Measurements from ENCODE around the gene CNTLN. TPM values are rescaled to one million over a fixed set of nuclear protein-coding genes. Genes with fewer than 3 reads are reported as not detected.

Gene CNTLN
- total RNA-seq, 1 experiment from 2014 or later, result 6.7 TPM

DNA sequence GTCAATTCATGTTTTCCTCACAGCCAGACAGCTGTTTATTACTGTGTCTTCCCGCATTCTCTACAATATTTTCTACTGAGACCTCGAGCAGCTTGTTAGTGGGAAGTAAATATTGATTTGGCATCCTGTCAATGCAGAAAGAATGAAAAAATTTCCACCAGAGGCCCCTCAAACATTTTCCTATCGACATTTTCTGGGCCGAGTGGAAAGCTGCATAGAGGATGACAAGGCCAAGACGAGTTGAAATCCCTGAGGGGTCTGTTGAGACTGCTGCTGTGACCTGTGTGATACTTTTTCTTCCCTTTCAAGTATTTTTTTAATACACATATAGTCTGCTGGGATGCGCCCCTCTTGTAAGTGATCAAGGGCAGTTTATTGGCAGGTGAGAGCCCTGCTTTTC lies 352.6 kb downstream of the CNTLN start:
- H3K4me3 Mint-ChIP-seq (ENCODE audit: unreplicated experiment), result no peak overlapping the region
- no peak overlapping the region for H3K27ac Mint-ChIP-seq (ENCODE audit: low read depth, unreplicated experiment)
- H3K4me1 Mint-ChIP-seq (ENCODE audit: insufficient read depth, unreplicated experiment), result no peaks in the 10 kb centered on the region
- no peaks in the 10 kb centered on the region for H3K36me3 Mint-ChIP-seq (ENCODE audit: insufficient read depth, unreplicated experiment)
- no TSS peak for BruUV-seq (replicated peaks)
- ChIA-PET CTCF (interaction anchor here (0.6 kb wide), 1 partner anchor 523 kb away, joined by 3 read pairs; no protein-coding TSS in a partner anchor), POLR2A (no interaction called here)
- H3K9me3 Mint-ChIP-seq (ENCODE audit: unreplicated experiment), result no peaks in the 10 kb centered on the region
- no peaks in the 10 kb centered on the region for H3K27me3 Mint-ChIP-seq (ENCODE audit: insufficient read depth, unreplicated experiment)
- no peak for DNase-seq (ENCODE audit: unreplicated experiment)
- TF ChIP-seq CTCF (IDR thresholded peaks at IDR 0.05; ENCODE audit: unreplicated experiment), result no peak
- intact Hi-C loops (cut with micrococcal nuclease), result no loop called here

DNA sequence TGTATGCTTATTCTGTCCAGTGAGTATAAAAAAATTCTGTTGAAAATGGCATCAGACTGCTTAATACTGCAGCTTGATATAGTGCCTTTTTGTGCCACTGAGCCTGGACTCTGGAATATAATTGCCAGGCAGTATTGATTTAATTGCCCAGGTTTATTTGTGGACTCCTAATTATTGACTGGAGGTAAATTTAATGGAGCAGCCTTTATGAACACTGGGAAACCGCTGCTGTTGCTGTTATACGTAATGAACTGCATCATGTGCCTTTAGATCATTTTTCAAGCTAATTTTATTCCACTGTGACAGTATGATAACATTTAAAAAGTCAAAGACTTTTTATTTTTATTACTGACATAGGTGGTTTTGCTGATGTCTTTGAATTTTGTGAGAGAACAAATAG lies 353.8 kb downstream of the CNTLN start:
- Mint-ChIP-seq H3K4me1 (ENCODE audit: insufficient read depth, unreplicated experiment) (no peaks in the 10 kb centered on the region), H3K36me3 (ENCODE audit: insufficient read depth, unreplicated experiment) (no peaks in the 10 kb centered on the region), H3K9me3 (ENCODE audit: unreplicated experiment) (no peaks in the 10 kb centered on the region), H3K27me3 (ENCODE audit: insufficient read depth, unreplicated experiment) (no peaks in the 10 kb centered on the region), H3K4me3 (ENCODE audit: unreplicated experiment) (no peak overlapping the region), H3K27ac (ENCODE audit: low read depth, unreplicated experiment) (no peak overlapping the region)
- ChIA-PET POLR2A (no interaction called here), CTCF (interaction anchor here (0.7 to 1.1 kb wide), 2 partner anchors 8 to 12 kb away, joined by 3 read pairs; no protein-coding TSS in a partner anchor)
- BruUV-seq (replicated peaks), result no TSS peak
- no peak for TF ChIP-seq CTCF (IDR thresholded peaks at IDR 0.05; ENCODE audit: unreplicated experiment)
- DNase-seq (ENCODE audit: unreplicated experiment), result no peak
- intact Hi-C loops (cut with micrococcal nuclease), result no loop called here

GRCh38 chr9:17490110-17490509 lies 355.3 kb downstream of the CNTLN start:
- intact Hi-C loops (cut with micrococcal nuclease), result no loop called here
- Mint-ChIP-seq H3K4me3 (ENCODE audit: unreplicated experiment) (no peak overlapping the region), H3K9me3 (ENCODE audit: unreplicated experiment) (no peaks in the 10 kb centered on the region), H3K27me3 (ENCODE audit: insufficient read depth, unreplicated experiment) (no peaks in the 10 kb centered on the region), H3K4me1 (ENCODE audit: insufficient read depth, unreplicated experiment) (no peaks in the 10 kb centered on the region), H3K27ac (ENCODE audit: low read depth, unreplicated experiment) (no peak overlapping the region), H3K36me3 (ENCODE audit: insufficient read depth, unreplicated experiment) (no peaks in the 10 kb centered on the region)
- POLR2A ChIA-PET, result no interaction called here
- DNase-seq (ENCODE audit: unreplicated experiment), result no peak
- no TSS peak for BruUV-seq (replicated peaks)
- CTCF ChIA-PET, result interaction anchor here (0.5 kb wide), 1 partner anchor 451 kb away, joined by 3 read pairs; no protein-coding TSS in a partner anchor
- no peak for TF ChIP-seq CTCF (IDR thresholded peaks at IDR 0.05; ENCODE audit: unreplicated experiment)

DNA sequence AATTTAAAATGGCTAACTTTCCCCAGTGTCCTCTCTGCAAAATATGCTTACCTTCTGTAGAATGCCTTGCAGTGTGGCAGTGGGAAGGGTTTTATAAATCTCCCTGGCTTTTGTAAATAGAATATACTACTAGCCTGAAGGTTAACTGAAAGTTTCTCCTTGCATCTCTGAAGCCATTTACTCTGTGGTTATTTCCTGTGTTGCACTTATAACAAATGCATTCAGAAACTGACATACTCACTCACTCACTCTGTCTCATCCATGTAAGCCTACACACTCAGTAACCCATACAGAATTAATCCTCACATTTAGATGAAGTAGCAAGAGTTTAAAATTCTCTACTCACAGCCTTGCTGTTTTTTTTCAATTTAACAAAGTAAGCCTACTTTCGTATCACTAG lies 356.9 kb downstream of the CNTLN start:
- ChIA-PET CTCF (no interaction called here), POLR2A (no interaction called here)
- Mint-ChIP-seq H3K4me3 (ENCODE audit: unreplicated experiment) (no peak overlapping the region), H3K9me3 (ENCODE audit: unreplicated experiment) (no peaks in the 10 kb centered on the region), H3K27ac (ENCODE audit: low read depth, unreplicated experiment) (no peak overlapping the region), H3K36me3 (ENCODE audit: insufficient read depth, unreplicated experiment) (no peaks in the 10 kb centered on the region), H3K4me1 (ENCODE audit: insufficient read depth, unreplicated experiment) (no peaks in the 10 kb centered on the region), H3K27me3 (ENCODE audit: insufficient read depth, unreplicated experiment) (no peaks in the 10 kb centered on the region)
- DNase-seq (ENCODE audit: unreplicated experiment), result no peak
- intact Hi-C loops (cut with micrococcal nuclease), result no loop called here
- BruUV-seq (replicated peaks), result no TSS peak
- TF ChIP-seq CTCF (IDR thresholded peaks at IDR 0.05; ENCODE audit: unreplicated experiment), result no peak
